DND-41 (cell line): ENCODE data around the gene MTREX.

ENCODE experiments used
- ATAC-seq: fragments of 200-7000 bp; cut with Tn5 transposase; 3 replicates; pipeline ENCODE4 v1.9.1; 2021; ENCODE audit warnings: low read depth; ENCODE audit not compliant: insufficient read depth
- DNase-seq: peaks from one replicate; pipeline ENCODE4 v3.0.0-alpha.2; 2020
- H2AFZ ChIP-seq: 2 replicates; pipeline ENCODE4 v1.6.0; 2012; ENCODE audit warnings: low read depth, low read length
- H3K27ac ChIP-seq: 2 replicates; pipeline ENCODE4 v1.5.1; 2012; ENCODE audit warnings: low read length, inconsistent platforms
- H3K27me3 ChIP-seq: fragments of 200-600 bp; sonication (generic); 2 replicates; pipeline ENCODE4 v1.6.0; 2012; ENCODE audit warnings: low read length, mild to moderate bottlenecking, inconsistent platforms; ENCODE audit not compliant: insufficient read depth, poor library complexity
- H3K36me3 ChIP-seq: 2 replicates; pipeline ENCODE4 v1.5.1; 2012; ENCODE audit warnings: low read length, inconsistent platforms; ENCODE audit not compliant: insufficient read depth
- H3K4me1 ChIP-seq: 2 replicates; pipeline ENCODE4 v1.5.1; 2012; ENCODE audit warnings: mild to moderate bottlenecking, low read length; ENCODE audit not compliant: insufficient read depth
- H3K4me2 ChIP-seq: 2 replicates; pipeline ENCODE4 v1.6.0; 2012; ENCODE audit warnings: mild to moderate bottlenecking, moderate library complexity, low read length, inconsistent platforms; ENCODE audit not compliant: insufficient read depth
- H3K4me3 ChIP-seq, 2 experiments: fragments of 200-600 bp in 1 of 2; shearing (Covaris generic) in 1 of 2; 2 replicates each; pipeline ENCODE4 v1.5.1; 2012 to 2016; ENCODE audit warnings: inconsistent platforms in 2 of 2, low read length in 2 of 2, mild to moderate bottlenecking in 2 of 2, low read depth in 1 of 2, moderate library complexity in 1 of 2
- H3K79me2 ChIP-seq: 2 replicates; pipeline ENCODE4 v1.6.0; 2012; ENCODE audit warnings: low read length, inconsistent platforms; ENCODE audit not compliant: insufficient read depth
- H3K9ac ChIP-seq: 2 replicates; pipeline ENCODE4 v1.6.0; 2012; ENCODE audit warnings: low read depth, mild to moderate bottlenecking, inconsistent platforms, low read length, moderate library complexity
- H3K9me3 ChIP-seq: 2 replicates; pipeline ENCODE4 v1.5.1; 2012; ENCODE audit warnings: low read length, moderate library complexity, mild to moderate bottlenecking, inconsistent platforms; ENCODE audit not compliant: insufficient read depth, severe bottlenecking
- H4K20me1 ChIP-seq: 2 replicates; pipeline ENCODE4 v1.6.0; 2012; ENCODE audit warnings: low read length; ENCODE audit not compliant: insufficient read depth
- CTCF ChIP-seq: IDR thresholded peaks from 2 replicates; pipeline ENCODE4 v1.5.1; 2012; ENCODE audit warnings: borderline replicate concordance, low read length, moderate library complexity, mild to moderate bottlenecking; ENCODE audit not compliant: poor library complexity, severe bottlenecking; ENCODE audit errors: extremely low read depth
- EZH2 ChIP-seq: IDR thresholded peaks from 3 replicates; pipeline ENCODE4 v1.6.1; 2012; ENCODE audit warnings: borderline replicate concordance, low read depth, mild to moderate bottlenecking, moderate library complexity, low read length, inconsistent platforms; ENCODE audit not compliant: severe bottlenecking

MTREX gene

GRCh38 chr5:55371145-55371544, 63.4 kb downstream of the MTREX start:
- Histone ChIP-seq H3K4me1 (no peaks in the 10 kb centered on the region), H3K4me2 (no peak overlapping the region), H3K36me3 (peaks cover 84% of the 10 kb centered on the region), H3K79me2 (no peaks in the 10 kb centered on the region), H4K20me1 (no peaks in the 10 kb centered on the region), H3K9ac (no peak overlapping the region), H2AFZ (no peak overlapping the region), H3K4me3 (no peak overlapping the region), H3K27ac (no peak overlapping the region), H3K27me3 (no peaks in the 10 kb centered on the region), H3K9me3 (peaks cover 14% of the 10 kb centered on the region)
- ATAC-seq (no peak), DNase-seq (no peak)
- no peak for TF ChIP-seq CTCF
- TF ChIP-seq EZH2: no peak

- no peaks in the 10 kb centered on the region for H3K27me3 ChIP-seq
- H3K4me3 ChIP-seq: no peak overlapping the region
- no peaks in the 10 kb centered on the region for H4K20me1 ChIP-seq
- no peaks in the 10 kb centered on the region for H3K4me1 ChIP-seq
- no peak for DNase-seq
- no peak overlapping the region for H3K9ac ChIP-seq
- no peaks in the 10 kb centered on the region for H3K79me2 ChIP-seq
- no peak for TF ChIP-seq CTCF
- no peak for TF ChIP-seq EZH2
- no peak overlapping the region for H3K4me2 ChIP-seq
- H3K9me3 ChIP-seq: peaks cover 14% of the 10 kb centered on the region
- ATAC-seq: no peak
- peaks cover 77% of the 10 kb centered on the region for H3K36me3 ChIP-seq
- no peak overlapping the region for H2AFZ ChIP-seq
- H3K27ac ChIP-seq: no peak overlapping the region
Observed at GRCh38 chr5:55372130-55372925, 64.5 kb downstream of the MTREX start.

GRCh38 chr5:55377810-55378209, 70.0 kb downstream of the MTREX start:
- H3K4me1 ChIP-seq: no peaks in the 10 kb centered on the region
- H3K79me2 ChIP-seq: no peaks in the 10 kb centered on the region
- H3K36me3 ChIP-seq: peaks cover 85% of the 10 kb centered on the region
- TF ChIP-seq EZH2 (no peak), CTCF (no peak)
- H2AFZ ChIP-seq: no peak overlapping the region
- no peak overlapping the region for H3K9ac ChIP-seq
- no peak for DNase-seq
- no peak overlapping the region for H3K4me3 ChIP-seq
- H3K27me3 ChIP-seq: no peaks in the 10 kb centered on the region
- H3K4me2 ChIP-seq: no peak overlapping the region
- peaks cover 11% of the 10 kb centered on the region for H3K9me3 ChIP-seq
- H4K20me1 ChIP-seq: no peaks in the 10 kb centered on the region
- H3K27ac ChIP-seq: no peak overlapping the region
- no peak for ATAC-seq
